ENCODE results near the gene CLNK.
"Not testable (repeated sequence)": the region's sequence is repeated elsewhere in the genome, so short reads cannot be mapped to it uniquely, and the experiment has no call there.

CLNK gene

DNA sequence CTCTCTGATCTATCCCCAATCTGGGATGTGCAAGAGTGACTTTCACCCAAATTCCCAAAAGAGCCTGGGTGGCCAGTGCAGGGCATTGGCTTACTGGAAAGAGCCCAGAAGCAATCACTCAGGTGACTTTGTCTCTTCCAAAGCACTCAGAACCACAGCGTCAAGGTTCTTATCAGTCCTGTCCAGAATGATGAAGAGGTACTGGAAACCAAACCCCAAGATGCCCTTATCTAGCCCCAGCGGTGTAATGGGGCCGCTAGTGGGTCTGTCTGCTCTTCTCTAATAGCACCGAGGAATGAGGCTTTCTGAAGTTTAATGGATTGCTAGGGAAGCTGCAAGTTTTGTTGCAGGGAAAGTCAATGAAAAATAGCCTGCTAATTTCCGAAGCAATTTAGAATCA is 21.6 kb downstream of the CLNK start:
- DNase-seq (ENCODE audit: low read depth), result no peak

DNA sequence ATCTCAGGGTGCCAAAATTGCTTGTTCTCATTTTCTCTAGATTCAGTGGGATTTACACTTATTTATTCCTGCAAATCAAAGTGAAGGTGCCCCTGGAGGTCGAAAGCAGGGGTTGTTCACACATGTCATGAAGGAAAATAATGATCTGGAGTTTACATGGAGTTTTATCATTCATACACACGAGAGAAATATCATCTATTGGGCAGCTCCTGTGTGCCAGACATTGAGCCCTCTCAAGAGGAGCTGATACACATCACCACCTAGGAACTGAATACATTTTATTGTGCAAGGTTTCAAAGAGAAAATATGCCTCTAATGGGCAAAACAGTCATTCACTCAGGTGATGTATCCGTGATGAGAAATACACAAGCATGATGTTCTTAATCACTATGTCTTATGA is 23.5 kb downstream of the CLNK start:
- no peak for DNase-seq (ENCODE audit: low read depth)

DNA sequence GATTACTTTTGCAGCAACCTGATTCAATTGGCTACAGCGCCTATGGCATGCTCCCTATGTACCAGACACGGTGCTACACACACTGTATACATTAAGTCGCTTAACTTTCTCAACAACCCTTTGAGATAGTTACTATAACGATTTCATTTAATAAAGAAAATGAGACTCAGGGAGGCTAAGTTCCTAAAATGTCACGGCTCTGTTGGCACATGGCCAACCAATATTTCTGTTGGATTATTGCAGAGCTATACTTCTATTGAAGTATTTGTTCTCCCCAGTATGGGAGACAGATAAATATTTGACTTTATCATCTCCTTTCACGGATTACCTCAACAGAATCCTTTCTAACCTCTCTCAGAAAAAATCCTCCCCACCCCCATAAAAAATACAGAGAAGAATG is 25.3 kb downstream of the CLNK start:
- DNase-seq (ENCODE audit: low read depth), result no peak

DNA sequence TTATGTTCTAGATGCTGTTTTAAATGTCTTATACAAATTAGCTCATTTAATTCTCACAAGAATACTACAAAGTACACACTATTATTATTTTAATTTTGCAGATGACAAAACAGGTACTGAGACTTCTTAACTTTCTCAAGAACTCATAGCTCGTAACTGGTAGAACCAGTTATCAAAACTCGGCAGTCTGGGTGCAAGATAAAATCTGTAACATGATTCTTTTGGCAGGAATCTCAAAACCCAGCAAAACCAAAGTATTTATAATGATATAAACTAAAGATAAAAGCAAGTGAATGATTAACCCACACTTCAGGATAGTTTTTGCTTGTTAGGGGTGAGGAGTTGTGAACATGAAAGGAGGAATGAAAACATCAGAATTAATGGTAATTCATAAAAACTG is 27.6 kb downstream of the CLNK start:
- DNase-seq (ENCODE audit: low read depth), result no peak

DNA sequence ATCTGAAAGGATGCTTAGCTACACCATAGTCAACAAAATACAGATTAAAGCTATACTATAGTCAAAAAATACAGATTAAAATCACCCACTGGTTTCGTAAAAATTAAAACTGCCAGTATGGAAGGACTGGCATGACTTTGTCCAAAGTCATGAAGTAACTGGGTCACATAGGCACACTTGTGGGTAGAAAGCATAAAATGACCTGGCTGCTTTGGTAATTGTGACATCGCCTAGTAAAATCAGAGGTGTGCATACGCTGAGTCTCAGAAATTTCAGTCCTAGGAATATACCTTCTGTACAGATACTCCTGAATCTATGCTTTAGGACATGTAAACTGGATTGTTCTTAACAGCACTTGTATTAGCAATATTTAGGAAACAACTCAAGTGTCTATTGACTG is 28.1 kb downstream of the CLNK start:
- no peak for DNase-seq (ENCODE audit: low read depth)

- DNase-seq (ENCODE audit: low read depth), result no peak
These were observed 28.6 kb downstream of the CLNK start for GRCh38 chr4:10655968-10656367.

- no peak for DNase-seq (ENCODE audit: low read depth)
These were observed 36.1 kb downstream of the CLNK start for GRCh38 chr4:10648479-10648878.

- DNase-seq (ENCODE audit: low read depth), result no peak
These were observed 36.7 kb downstream of the CLNK start for GRCh38 chr4:10647846-10648245.

- no peak for DNase-seq (ENCODE audit: low read depth)
These were observed 40.8 kb downstream of the CLNK start for GRCh38 chr4:10643600-10644425.

- no peak for DNase-seq (ENCODE audit: low read depth)
These were observed 43.9 kb downstream of the CLNK start for GRCh38 chr4:10640561-10641201.

DNA sequence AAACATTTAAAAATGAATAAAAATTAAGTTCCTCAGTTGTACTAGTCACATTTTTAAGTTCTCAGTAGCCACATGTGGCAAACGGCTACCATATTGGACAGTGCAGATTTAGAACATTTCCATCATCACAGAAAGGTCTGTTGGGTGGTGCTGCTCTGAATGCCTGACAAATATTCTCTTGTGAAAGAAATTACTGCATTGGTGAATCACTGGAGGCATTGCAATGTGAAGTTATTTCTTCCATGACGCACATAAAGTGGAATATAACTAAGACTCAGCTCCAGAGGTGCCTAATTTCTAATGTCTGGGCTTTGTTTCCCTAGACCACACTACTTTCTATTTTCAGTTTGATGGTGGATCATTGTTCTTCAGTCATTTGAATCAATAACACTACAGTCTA is 44.9 kb downstream of the CLNK start:
- DNase-seq (ENCODE audit: low read depth), result no peak

- no peak for DNase-seq (ENCODE audit: low read depth)
These were observed 45.5 kb downstream of the CLNK start for GRCh38 chr4:10639100-10639499.

DNA sequence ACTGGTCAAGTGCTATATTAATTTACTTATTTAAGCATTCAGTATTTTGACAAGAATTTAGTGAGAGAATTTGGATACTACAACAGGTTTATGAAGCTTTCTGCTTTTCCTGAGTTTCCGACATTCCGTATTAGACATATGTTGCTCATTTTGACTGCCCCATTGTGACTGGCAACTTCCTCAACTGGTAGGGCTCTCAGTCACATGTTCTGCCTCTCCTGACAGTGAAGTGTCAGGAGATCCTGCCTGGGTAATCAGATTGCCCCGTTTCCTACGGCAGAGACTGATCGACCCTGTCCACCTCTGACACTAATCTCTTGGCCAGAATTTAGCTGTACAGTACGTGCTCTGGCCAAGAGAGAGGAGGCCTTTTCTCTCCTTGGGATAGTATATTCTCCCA is 49.5 kb downstream of the CLNK start:
- no peak for DNase-seq (ENCODE audit: low read depth)

DNA sequence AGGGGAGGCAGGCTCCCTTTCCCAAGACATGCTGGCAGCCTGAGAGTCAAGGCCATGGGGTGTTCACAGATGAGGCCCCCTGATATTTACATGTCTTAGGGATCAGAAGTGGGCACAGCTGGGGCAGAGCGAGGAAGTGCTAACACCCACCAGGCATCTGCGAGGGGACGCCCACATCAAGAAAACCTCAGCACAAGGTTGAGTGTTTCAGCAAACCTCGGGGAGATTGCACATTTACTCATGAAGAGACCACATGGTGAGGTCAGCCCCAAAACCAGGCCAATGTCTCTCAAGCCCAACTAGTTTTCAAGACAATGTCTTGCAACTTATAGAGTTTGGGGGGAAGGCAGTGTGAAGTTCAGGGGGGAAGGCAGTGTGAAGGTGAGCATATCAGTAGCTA is 55.2 kb downstream of the CLNK start:
- no peak for DNase-seq (ENCODE audit: low read depth)

GRCh38 chr4:10625131-10625530 is 59.4 kb downstream of the CLNK start:
- no peak for DNase-seq (ENCODE audit: low read depth)

GRCh38 chr4:10623862-10624261 is 60.7 kb downstream of the CLNK start:
- DNase-seq (ENCODE audit: low read depth), result no peak

DNA sequence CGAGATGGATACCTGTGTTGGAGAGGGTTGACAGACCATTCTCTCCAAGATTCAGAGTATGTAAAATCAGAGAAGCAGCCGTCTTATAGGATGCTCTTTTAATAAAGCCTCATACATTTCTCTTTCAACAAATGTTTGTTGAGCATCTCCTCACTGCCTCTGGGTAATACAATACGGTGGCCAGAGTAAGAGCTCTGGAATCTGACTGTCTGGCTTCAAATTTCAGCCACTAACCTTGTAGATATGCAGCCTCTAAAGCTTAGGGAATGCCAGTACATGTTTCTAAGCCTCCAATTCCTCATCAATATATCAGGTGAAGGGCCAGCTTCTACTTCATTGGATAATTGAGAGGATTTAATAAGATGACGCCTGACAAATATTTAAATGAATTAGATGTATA is 61.3 kb downstream of the CLNK start:
- no peak for DNase-seq (ENCODE audit: low read depth)

GRCh38 chr4:10622728-10623127 is 61.8 kb downstream of the CLNK start:
- DNase-seq (ENCODE audit: low read depth), result no peak

DNA sequence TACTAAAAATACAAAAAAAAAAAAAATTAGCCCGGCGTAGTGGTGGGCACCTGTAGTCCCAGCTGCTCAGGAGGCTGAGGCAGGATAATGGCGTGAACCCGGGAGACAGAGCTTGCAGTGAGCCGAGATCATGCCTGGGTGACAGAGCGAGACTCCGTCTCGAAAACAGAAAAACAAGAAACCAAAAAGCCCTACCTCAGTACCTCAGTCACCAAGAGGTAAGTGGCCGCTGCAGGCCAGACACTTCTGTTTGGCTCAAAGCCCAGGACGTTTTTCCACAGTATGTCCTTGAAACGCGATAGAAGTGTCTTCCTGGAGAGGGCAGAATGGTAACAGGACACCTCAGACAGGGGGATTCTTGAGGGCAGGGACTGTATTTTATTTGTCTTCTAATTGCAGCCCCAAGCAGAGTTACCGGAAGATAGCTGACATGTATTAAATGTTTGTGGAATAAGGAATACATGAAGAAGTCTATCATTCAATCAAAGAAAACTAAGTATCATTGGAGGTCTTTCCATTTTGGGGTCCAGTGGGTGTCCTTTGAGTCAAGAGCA is 63.6 kb downstream of the CLNK start:
- no peak for DNase-seq (ENCODE audit: low read depth)

GRCh38 chr4:10619855-10620254 is 64.7 kb downstream of the CLNK start:
- no peak for DNase-seq (ENCODE audit: low read depth)

GRCh38 chr4:10619220-10619619 is 65.3 kb downstream of the CLNK start:
- no peak for DNase-seq (ENCODE audit: low read depth)

DNA sequence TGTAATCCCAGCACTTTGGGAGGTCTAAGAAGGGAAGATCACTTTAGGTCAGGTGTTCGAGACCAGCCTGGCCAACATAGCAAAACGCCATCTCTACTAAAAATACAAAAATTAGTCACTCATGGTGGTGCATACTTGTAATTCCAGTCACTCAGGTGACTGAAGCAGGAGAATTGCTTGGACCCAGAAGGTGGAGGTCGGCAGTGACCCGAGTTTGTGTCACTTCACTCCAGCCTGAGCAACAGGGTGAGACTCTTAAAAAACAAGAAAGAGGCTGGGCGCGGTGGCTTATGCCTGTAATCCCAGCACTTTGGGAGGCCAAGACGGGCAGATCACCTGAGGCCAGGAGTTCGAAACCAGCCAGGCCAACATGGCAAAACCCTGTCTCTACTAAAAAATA is 69.6 kb downstream of the CLNK start:
- DNase-seq (ENCODE audit: low read depth), result not testable (repeated sequence)

GRCh38 chr4:10613926-10614478 is 70.6 kb downstream of the CLNK start:
- no peak for DNase-seq (ENCODE audit: low read depth)

Measured in activated T-cell treated with anti-CD3 and anti-CD28 coated beads for 1 hour (primary cell).